OCI-LY3 (cell line): ENCODE data around the gene IDH3A.

Source experiments
- H2AFZ ChIP-seq: fragments of 200-600, 300-600 bp; shearing (Covaris generic); 2 replicates; pipeline ENCODE4 v1.6.0; 2014; ENCODE audit warnings: antibody characterized with exemption, low read depth, low read length
- H3K27ac ChIP-seq: fragments of 200-600, 300-600 bp; sonication (generic); 2 replicates; pipeline ENCODE4 v1.5.1; 2014; ENCODE audit warnings: mild to moderate bottlenecking, low read length, moderate library complexity, mixed read lengths
- H3K27me3 ChIP-seq: fragments of 200-600, 300-600 bp; sonication (generic); 2 replicates; pipeline ENCODE4 v1.6.1; 2014; ENCODE audit warnings: low read depth, low read length, mixed read lengths
- H3K36me3 ChIP-seq: fragments of 200-600, 300-600 bp; sonication (generic); replicated peaks from 2 replicates; pipeline ENCODE3; 2014; ENCODE audit warnings: low read depth, low read length, mixed read lengths
- H3K4me1 ChIP-seq: fragments of 300-600, 200-600 bp; sonication (generic); 2 replicates; pipeline ENCODE4 v1.6.1; 2014; ENCODE audit warnings: low read length, mixed read lengths
- H3K4me2 ChIP-seq: fragments of 200-600, 300-600 bp; sonication (generic); 2 replicates; pipeline ENCODE4 v1.6.1; 2014; ENCODE audit warnings: low read length, mixed read lengths
- H3K4me3 ChIP-seq: fragments of 300-600, 200-600 bp; sonication (generic); 2 replicates; pipeline ENCODE4 v1.5.1; 2014; ENCODE audit warnings: antibody characterized with exemption, mild to moderate bottlenecking, low read length, moderate library complexity
- H3K79me2 ChIP-seq: fragments of 300-600, 200-600 bp; shearing (Covaris generic); 2 replicates; pipeline ENCODE4 v1.6.1; 2014; ENCODE audit warnings: mild to moderate bottlenecking, low read length, mixed read lengths
- H3K9ac ChIP-seq: fragments of 300-600, 200-600 bp; shearing (Covaris generic); 2 replicates; pipeline ENCODE4 v1.6.0; 2014; ENCODE audit warnings: mild to moderate bottlenecking, low read length, moderate library complexity
- H3K9me3 ChIP-seq: fragments of 200-600, 300-600 bp; shearing (Covaris generic); 2 replicates; pipeline ENCODE4 v1.6.1; 2014; ENCODE audit warnings: low read length, mixed read lengths; ENCODE audit not compliant: insufficient read depth
- H4K20me1 ChIP-seq: fragments of 200-600, 300-600 bp; sonication (generic); 2 replicates; pipeline ENCODE4 v1.6.1; 2016; ENCODE audit warnings: low read length, mixed read lengths; ENCODE audit not compliant: insufficient read depth
- EZH2phosphoT487 ChIP-seq: fragments of 200-600 bp; shearing (Covaris generic); IDR thresholded peaks from 2 replicates; pipeline ENCODE4 v1.6.1; 2018; ENCODE audit warnings: antibody characterized with exemption, mixed run types, low read depth
- TF ChIP-seq, protein P1 (sequence below): fragments of 200-600, 300-600 bp; sonication (generic); IDR thresholded peaks from 2 replicates; pipeline ENCODE4 v1.5.1; 2014; ENCODE audit warnings: antibody characterized with exemption, low read length, low read depth

Gene IDH3A

DNA sequence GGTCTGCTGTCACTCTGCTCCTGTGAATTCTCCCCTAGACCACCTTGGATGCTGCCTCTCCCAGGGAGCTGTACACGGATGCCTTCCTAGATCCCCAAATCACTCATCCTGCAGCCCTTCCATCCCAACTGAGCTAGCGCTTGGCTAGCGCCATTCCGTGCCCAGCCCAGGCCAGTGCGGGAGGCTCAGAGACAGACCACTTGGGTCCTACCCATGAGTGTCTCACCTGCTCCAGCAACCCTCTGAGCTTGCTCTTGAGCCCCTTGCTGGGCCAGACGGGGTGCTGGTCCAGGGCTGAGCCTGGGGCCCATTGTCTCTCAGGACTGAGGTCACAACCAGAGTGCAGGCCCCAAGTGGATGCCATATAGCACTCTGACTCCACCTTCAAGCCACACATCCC, 39.1 kb upstream of the IDH3A start:
- Histone ChIP-seq H2AFZ (no peak overlapping the region), H3K9me3 (no peaks in the 10 kb centered on the region), H4K20me1 (no peaks in the 10 kb centered on the region), H3K4me3 (no peak overlapping the region), H3K4me2 (no peak overlapping the region), H3K79me2 (no peaks in the 10 kb centered on the region), H3K36me3 (no peaks in the 10 kb centered on the region), H3K27ac (no peak overlapping the region), H3K27me3 (no peaks in the 10 kb centered on the region), H3K9ac (no peak overlapping the region), H3K4me1 (peaks cover 3% of the 10 kb centered on the region)
- TF ChIP-seq, protein P1, sequence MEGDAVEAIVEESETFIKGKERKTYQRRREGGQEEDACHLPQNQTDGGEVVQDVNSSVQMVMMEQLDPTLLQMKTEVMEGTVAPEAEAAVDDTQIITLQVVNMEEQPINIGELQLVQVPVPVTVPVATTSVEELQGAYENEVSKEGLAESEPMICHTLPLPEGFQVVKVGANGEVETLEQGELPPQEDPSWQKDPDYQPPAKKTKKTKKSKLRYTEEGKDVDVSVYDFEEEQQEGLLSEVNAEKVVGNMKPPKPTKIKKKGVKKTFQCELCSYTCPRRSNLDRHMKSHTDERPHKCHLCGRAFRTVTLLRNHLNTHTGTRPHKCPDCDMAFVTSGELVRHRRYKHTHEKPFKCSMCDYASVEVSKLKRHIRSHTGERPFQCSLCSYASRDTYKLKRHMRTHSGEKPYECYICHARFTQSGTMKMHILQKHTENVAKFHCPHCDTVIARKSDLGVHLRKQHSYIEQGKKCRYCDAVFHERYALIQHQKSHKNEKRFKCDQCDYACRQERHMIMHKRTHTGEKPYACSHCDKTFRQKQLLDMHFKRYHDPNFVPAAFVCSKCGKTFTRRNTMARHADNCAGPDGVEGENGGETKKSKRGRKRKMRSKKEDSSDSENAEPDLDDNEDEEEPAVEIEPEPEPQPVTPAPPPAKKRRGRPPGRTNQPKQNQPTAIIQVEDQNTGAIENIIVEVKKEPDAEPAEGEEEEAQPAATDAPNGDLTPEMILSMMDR, result no peak
- TF ChIP-seq EZH2phosphoT487, result no peak

DNA sequence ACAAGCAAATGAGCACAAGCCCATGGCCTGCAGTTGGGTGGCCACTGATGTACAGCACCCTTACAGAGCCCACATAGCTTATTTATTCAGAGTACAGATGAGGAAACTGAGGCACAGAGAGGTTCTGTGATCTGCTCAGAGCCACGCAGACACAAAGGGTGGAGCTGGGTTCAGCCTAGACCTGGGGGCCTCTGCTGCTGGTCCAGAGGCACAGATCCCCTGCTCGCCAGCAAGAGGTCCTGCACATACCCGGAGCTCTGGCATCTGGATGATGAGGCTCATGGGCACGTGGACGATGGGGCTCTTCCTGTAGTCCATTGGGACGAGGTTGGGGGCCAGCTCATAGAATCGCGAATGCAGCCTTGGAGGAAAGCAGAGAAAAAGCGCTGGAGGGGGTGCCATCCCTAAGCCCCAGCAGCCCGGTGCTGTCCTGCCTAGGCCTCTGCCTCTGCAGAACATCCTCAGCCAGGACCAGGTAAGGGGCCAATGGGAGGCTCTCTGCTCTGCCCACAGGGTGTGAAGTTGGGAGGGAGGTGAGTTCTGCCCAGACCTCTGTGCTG, 38.2 kb upstream of the IDH3A start:
- Histone ChIP-seq H3K36me3 (no peaks in the 10 kb centered on the region), H3K4me1 (peaks cover 3% of the 10 kb centered on the region), H3K4me2 (no peak overlapping the region), H3K27ac (no peak overlapping the region), H3K27me3 (no peaks in the 10 kb centered on the region), H3K9me3 (no peaks in the 10 kb centered on the region), H3K4me3 (no peak overlapping the region), H4K20me1 (no peaks in the 10 kb centered on the region), H3K9ac (no peak overlapping the region), H2AFZ (no peak overlapping the region), H3K79me2 (no peaks in the 10 kb centered on the region)
- TF ChIP-seq, protein P1, result no peak
- no peak for TF ChIP-seq EZH2phosphoT487

DNA sequence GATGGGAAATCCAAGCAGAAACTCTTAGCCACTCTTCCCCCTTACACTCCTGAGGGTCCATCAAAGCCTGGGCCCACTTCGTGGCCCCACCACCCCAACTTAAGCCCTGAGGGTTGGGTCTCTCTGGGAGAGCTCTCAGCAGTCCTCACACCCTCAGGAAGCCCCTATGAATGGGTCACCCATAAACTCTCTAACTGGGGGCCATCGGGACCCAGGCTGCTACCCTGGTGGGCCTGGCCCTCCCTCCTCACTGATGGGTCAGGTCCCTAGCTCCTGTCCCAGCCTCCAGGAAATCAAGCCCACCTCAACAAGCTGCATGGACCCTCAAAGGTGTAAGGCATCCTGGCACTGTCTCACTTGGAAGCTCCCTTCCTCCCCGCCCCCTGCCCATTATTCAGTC, 37.4 kb upstream of the IDH3A start:
- no peaks in the 10 kb centered on the region for H3K27me3 ChIP-seq
- no peaks in the 10 kb centered on the region for H3K79me2 ChIP-seq
- no peak overlapping the region for H3K4me2 ChIP-seq
- H3K9me3 ChIP-seq, result no peaks in the 10 kb centered on the region
- no peaks in the 10 kb centered on the region for H3K36me3 ChIP-seq
- no peak for TF ChIP-seq EZH2phosphoT487
- TF ChIP-seq, protein P1, result no peak
- no peak overlapping the region for H3K27ac ChIP-seq
- H2AFZ ChIP-seq, result no peak overlapping the region
- H4K20me1 ChIP-seq, result no peaks in the 10 kb centered on the region
- no peak overlapping the region for H3K9ac ChIP-seq
- H3K4me3 ChIP-seq, result no peak overlapping the region
- peaks cover 3% of the 10 kb centered on the region for H3K4me1 ChIP-seq

DNA sequence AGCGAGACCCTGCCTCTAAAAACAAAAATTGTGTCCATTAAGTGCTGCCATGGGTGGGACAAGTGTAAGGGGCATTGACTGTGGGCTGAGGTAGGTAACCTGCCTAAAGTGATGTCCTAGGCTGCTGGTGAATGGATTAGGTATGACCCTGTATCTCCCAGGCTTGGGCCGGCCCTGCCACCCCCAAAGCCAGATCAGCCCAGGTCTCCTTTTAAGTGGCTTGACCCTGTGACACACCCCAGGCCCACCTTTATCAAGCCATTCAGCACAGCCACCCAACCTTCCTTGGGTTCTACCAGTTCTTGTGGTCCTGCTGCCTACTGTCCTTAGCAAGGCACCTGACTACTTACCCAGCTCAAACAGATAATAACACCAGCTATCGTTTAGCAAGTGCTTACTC, 36.6 kb upstream of the IDH3A start:
- TF ChIP-seq, protein P1, result no peak
- TF ChIP-seq EZH2phosphoT487, result no peak
- H4K20me1 ChIP-seq, result no peaks in the 10 kb centered on the region
- no peak overlapping the region for H3K27ac ChIP-seq
- no peaks in the 10 kb centered on the region for H3K79me2 ChIP-seq
- H3K9me3 ChIP-seq, result no peaks in the 10 kb centered on the region
- H3K4me1 ChIP-seq, result peaks cover 3% of the 10 kb centered on the region
- H3K4me2 ChIP-seq, result no peak overlapping the region
- H2AFZ ChIP-seq, result no peak overlapping the region
- H3K27me3 ChIP-seq, result no peaks in the 10 kb centered on the region
- no peaks in the 10 kb centered on the region for H3K36me3 ChIP-seq
- no peak overlapping the region for H3K9ac ChIP-seq
- no peak overlapping the region for H3K4me3 ChIP-seq
